COLO668 (cell line): ENCODE measurements around the gene LINC00237.
A peak's percentile ranks its signal among the peaks of the same experiment; 100 is the strongest.

Experiments used
- DNase-seq: peaks from one replicate; lab custom pipeline; 2025; ENCODE audit not compliant: unreplicated experiment; lab: John Stamatoyannopoulos, UW

The LINC00237 gene

GRCh38 chr20:21049305-21049828 lies 56.8 kb downstream of the LINC00237 start:
- no peak for DNase-seq

- peak; percentile 72 for DNase-seq
These were observed 57.3 kb downstream of the LINC00237 start for GRCh38 chr20:21048841-21049273.

- DNase-seq: no peak
These were observed 58.2 kb downstream of the LINC00237 start for GRCh38 chr20:21047981-21048380.

- no peak for DNase-seq
These were observed 59.6 kb downstream of the LINC00237 start for GRCh38 chr20:21046413-21047070.
